Loucy (cell line): Measurements from ENCODE around the gene LHFPL6.

ENCODE experiments used
- CTCF ChIP-seq: fragments of 200-600 bp; sonication (generic); conservative IDR thresholded peaks from 2 replicates; pipeline ENCODE4 v1.5.1; 2014; ENCODE audit warnings: mild to moderate bottlenecking, antibody characterized with exemption, low read length
- EZH2phosphoT487 ChIP-seq: fragments of 200-600 bp; IDR thresholded peaks from 2 replicates; pipeline ENCODE4 v1.6.1; 2018; ENCODE audit warnings: antibody characterized with exemption, mild to moderate bottlenecking, moderate library complexity, borderline replicate concordance

GRCh38 chr13:39302820-39303219, 300.2 kb downstream of the LHFPL6 start:
- no peak for TF ChIP-seq CTCF
- TF ChIP-seq EZH2phosphoT487 = no peak
